GM23338 (cell line): Measurements from ENCODE around the gene C10orf105. TPM values are rescaled to one million over a fixed set of nuclear protein-coding genes. Genes with fewer than 3 reads are reported as not detected.

ENCODE experiments used
- ATAC-seq: fragments of 200-7000 bp; cut with Tn5 transposase; 3 replicates; pipeline ENCODE4 v1.9.1; 2020
- DNase-seq: peaks from one replicate; pipeline ENCODE4 v3.0.0-alpha.2; 2015; ENCODE audit warnings: low spot score
- H2AFZ ChIP-seq: fragments of 200-600 bp; sonication (generic); 2 replicates; pipeline ENCODE4 v1.8.0; 2016; ENCODE audit warnings: antibody characterized with exemption, mild to moderate bottlenecking, moderate library complexity
- H3F3A ChIP-seq: fragments of 200-600 bp; sonication (generic); replicated peaks from 2 replicates; pipeline ENCODE4 v1.8.0; 2017; ENCODE audit warnings: antibody characterized with exemption, mixed run types, low read depth
- H3K27ac ChIP-seq: fragments of 200-600 bp; sonication (generic); 2 replicates; pipeline ENCODE4 v1.6.1; 2016; ENCODE audit warnings: low read depth
- H3K27me3 ChIP-seq: fragments of 200-600 bp; sonication (generic); 2 replicates; pipeline ENCODE4 v1.8.0; 2016; ENCODE audit warnings: mild to moderate bottlenecking, mixed run types, moderate library complexity; ENCODE audit not compliant: insufficient read depth
- H3K36me3 ChIP-seq: fragments of 200-600 bp; sonication (generic); 2 replicates; pipeline ENCODE4 v1.8.0; 2016; ENCODE audit warnings: mild to moderate bottlenecking; ENCODE audit not compliant: insufficient read depth
- H3K4me1 ChIP-seq: fragments of 200-600 bp; sonication (generic); 2 replicates; pipeline ENCODE4 v1.8.0; 2016; ENCODE audit warnings: mild to moderate bottlenecking, moderate library complexity; ENCODE audit not compliant: insufficient read depth
- H3K4me2 ChIP-seq: fragments of 200-600 bp; sonication (generic); 2 replicates; pipeline ENCODE4 v1.7.1; 2017; ENCODE audit warnings: mixed run types
- H3K4me3 ChIP-seq: fragments of 200-600 bp; sonication (generic); 2 replicates; pipeline ENCODE4 v1.6.1; 2016; ENCODE audit warnings: mixed run types
- H3K79me2 ChIP-seq: fragments of 200-600 bp; sonication (generic); replicated peaks from 2 replicates; pipeline ENCODE4 v1.8.0; 2017; ENCODE audit warnings: mild to moderate bottlenecking; ENCODE audit not compliant: insufficient read depth
- H3K9me2 ChIP-seq: fragments of 200-600 bp; sonication (generic); 2 replicates; pipeline ENCODE4 v1.8.0; 2017; ENCODE audit not compliant: insufficient read depth
- H4K20me1 ChIP-seq: fragments of 200-600 bp; sonication (generic); replicated peaks from 2 replicates; pipeline ENCODE4 v1.8.0; 2017; ENCODE audit warnings: mild to moderate bottlenecking; ENCODE audit not compliant: insufficient read depth
- H3K27ac Mint-ChIP-seq: 2 replicates; pipeline ENCODE4 v1.8.0; 2020; ENCODE audit warnings: inconsistent platforms, mild to moderate bottlenecking, moderate library complexity, mixed read lengths
- H3K27me3 Mint-ChIP-seq: 3 replicates; pipeline ENCODE4 v1.8.0; 2022; ENCODE audit warnings: low read depth, mild to moderate bottlenecking, moderate library complexity, mixed read lengths, inconsistent platforms; ENCODE audit not compliant: insufficient read depth, poor library complexity
- H3K36me3 Mint-ChIP-seq: 3 replicates; pipeline ENCODE4 v1.8.0; 2021; ENCODE audit warnings: low read depth, mild to moderate bottlenecking, inconsistent platforms, moderate library complexity, mixed read lengths
- H3K4me1 Mint-ChIP-seq: 3 replicates; pipeline ENCODE4 v1.8.0; 2020; ENCODE audit warnings: mild to moderate bottlenecking, inconsistent platforms, mixed read lengths
- H3K4me3 Mint-ChIP-seq: 3 replicates; pipeline ENCODE4 v1.8.0; 2021; ENCODE audit warnings: moderate library complexity, mild to moderate bottlenecking, inconsistent platforms, mixed read lengths
- H3K9me3 Mint-ChIP-seq: 3 replicates; pipeline ENCODE4 v1.8.0; 2020; ENCODE audit warnings: moderate library complexity, mild to moderate bottlenecking, inconsistent platforms, mixed read lengths
- CREB1 ChIP-seq: fragments of 250-450 bp; sonication (Bioruptor Pico); IDR thresholded peaks from 2 replicates; pipeline ENCODE4 v1.5.0; 2020; ENCODE audit warnings: low read depth, mild to moderate bottlenecking, moderate library complexity
- EZH2 ChIP-seq: fragments of 200-600 bp; sonication (generic); IDR thresholded peaks from one replicate; pipeline ENCODE4 v1.8.0; 2017; ENCODE audit warnings: antibody characterized with exemption, mild to moderate bottlenecking, low read depth; ENCODE audit not compliant: unreplicated experiment
- EZH2phosphoT487 ChIP-seq: fragments of 200-600 bp; sonication (generic); IDR thresholded peaks from one replicate; pipeline ENCODE4 v1.8.1; 2018; ENCODE audit warnings: antibody characterized with exemption; ENCODE audit not compliant: unreplicated experiment
- JUNB ChIP-seq: IDR thresholded peaks from one replicate; pipeline ENCODE4 v1.6.1; 2016; ENCODE audit warnings: antibody characterized with exemption; ENCODE audit not compliant: unreplicated experiment
- NANOG ChIP-seq: IDR thresholded peaks from 2 replicates; pipeline ENCODE4 v1.6.1; 2016; ENCODE audit warnings: antibody characterized with exemption, borderline replicate concordance
- POLR2AphosphoS5 ChIP-seq: IDR thresholded peaks from 2 replicates; pipeline ENCODE4 v1.6.1; 2016; ENCODE audit warnings: antibody characterized with exemption, low read depth
- ZNF331 ChIP-seq: fragments of 250-450 bp; sonication (Bioruptor Pico); IDR thresholded peaks from 2 replicates; pipeline ENCODE4 v1.5.0; 2020; ENCODE audit warnings: low read depth, mild to moderate bottlenecking, moderate library complexity
- polyA plus RNA-seq: library from polyadenylated mRNA; unstranded; fragments of >200 nt; fragmentation: Nextera tagmentation; extraction: Ambion mirVana; gene quantifications from 2 replicates; pipeline ENCODE4 v1.2.1, GENCODE V29; 2016
- total RNA-seq: library from RNA; depleted of rRNA; stranded (reverse); fragments of >200 nt; shearing (Covaris generic); gene quantifications from 2 replicates; pipeline ENCODE4 v1.2.3, GENCODE V29; 2014
- TF ChIP-seq, protein P1 (sequence below), 2 experiments: fragments of 200-600 bp in 1 of 2; sonication (generic) in 1 of 2; conservative IDR thresholded peaks; 2 replicates each; pipeline versions ENCODE4 v1.5.1 to v1.6.1; 2016 to 2017; ENCODE audit warnings: antibody characterized with exemption in 2 of 2, low read depth in 2 of 2, mild to moderate bottlenecking in 2 of 2, moderate library complexity in 1 of 2
- TF ChIP-seq, protein P2 (sequence below): IDR thresholded peaks from one replicate; pipeline ENCODE4 v1.6.1; 2018; ENCODE audit warnings: antibody characterized with exemption; ENCODE audit not compliant: unreplicated experiment
- TF ChIP-seq, protein P3 (sequence below): fragments of 250-450 bp; sonication (Bioruptor Pico); IDR thresholded peaks from 2 replicates; pipeline ENCODE4 v1.5.0; 2020; ENCODE audit warnings: mild to moderate bottlenecking, moderate library complexity

The C10orf105 gene
- total and polyA plus RNA-seq, 2 experiments from 2014 or later = 0.15 to 0.17 TPM

DNA sequence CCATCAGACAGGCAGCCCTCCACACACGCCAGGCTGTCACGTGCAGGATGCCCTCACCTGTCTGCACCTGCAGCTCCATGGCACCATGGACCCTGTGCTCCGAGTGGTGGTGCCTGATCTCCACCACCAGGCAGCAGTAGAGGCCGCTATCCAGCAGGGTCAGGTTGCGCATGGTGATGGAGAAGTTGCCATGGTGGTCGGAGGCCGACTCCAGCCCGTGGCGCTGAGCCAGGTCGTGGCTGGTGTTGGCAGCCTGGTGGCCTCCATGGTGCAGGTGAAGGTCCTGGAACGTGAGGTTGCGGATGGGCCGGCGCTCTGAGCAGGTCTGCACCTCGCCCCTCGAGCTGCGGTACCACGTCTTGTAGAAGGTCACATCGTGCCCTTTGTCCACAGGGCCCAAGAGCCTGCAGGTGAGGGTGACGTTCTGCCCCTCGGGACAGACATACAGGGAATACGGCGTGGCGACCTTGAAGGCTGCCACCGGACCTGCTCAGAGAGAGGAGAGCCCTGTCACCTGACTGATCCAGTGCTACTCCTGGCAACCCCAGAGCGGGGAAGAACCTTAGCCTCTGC, 42.0 kb upstream of the C10orf105 start:
- H3K4me1 Mint-ChIP-seq = peaks cover 10% of the 10 kb centered on the region
- H3K27me3 ChIP-seq = no peaks in the 10 kb centered on the region
- no peaks in the 10 kb centered on the region for H3F3A ChIP-seq
- no peaks in the 10 kb centered on the region for H3K36me3 ChIP-seq
- TF ChIP-seq NANOG = no peak
- no peak for TF ChIP-seq EZH2
- TF ChIP-seq POLR2AphosphoS5 = no peak
- TF ChIP-seq, protein P1, sequence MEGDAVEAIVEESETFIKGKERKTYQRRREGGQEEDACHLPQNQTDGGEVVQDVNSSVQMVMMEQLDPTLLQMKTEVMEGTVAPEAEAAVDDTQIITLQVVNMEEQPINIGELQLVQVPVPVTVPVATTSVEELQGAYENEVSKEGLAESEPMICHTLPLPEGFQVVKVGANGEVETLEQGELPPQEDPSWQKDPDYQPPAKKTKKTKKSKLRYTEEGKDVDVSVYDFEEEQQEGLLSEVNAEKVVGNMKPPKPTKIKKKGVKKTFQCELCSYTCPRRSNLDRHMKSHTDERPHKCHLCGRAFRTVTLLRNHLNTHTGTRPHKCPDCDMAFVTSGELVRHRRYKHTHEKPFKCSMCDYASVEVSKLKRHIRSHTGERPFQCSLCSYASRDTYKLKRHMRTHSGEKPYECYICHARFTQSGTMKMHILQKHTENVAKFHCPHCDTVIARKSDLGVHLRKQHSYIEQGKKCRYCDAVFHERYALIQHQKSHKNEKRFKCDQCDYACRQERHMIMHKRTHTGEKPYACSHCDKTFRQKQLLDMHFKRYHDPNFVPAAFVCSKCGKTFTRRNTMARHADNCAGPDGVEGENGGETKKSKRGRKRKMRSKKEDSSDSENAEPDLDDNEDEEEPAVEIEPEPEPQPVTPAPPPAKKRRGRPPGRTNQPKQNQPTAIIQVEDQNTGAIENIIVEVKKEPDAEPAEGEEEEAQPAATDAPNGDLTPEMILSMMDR (conservative IDR thresholded peaks at IDR 0.05; ENCODE audit: low read depth in 2 of 2) = peak; percentile 36 to 74
- H3K27ac ChIP-seq = no peak overlapping the region
- no peak overlapping the region for H3K4me3 Mint-ChIP-seq
- H4K20me1 ChIP-seq = no peaks in the 10 kb centered on the region
- H3K9me3 Mint-ChIP-seq = no peaks in the 10 kb centered on the region
- peak; percentile 74 for ATAC-seq
- H3K27ac Mint-ChIP-seq = no peak overlapping the region
- no peak overlapping the region for H2AFZ ChIP-seq
- H3K36me3 Mint-ChIP-seq = no peaks in the 10 kb centered on the region
- H3K9me2 ChIP-seq = no peaks in the 10 kb centered on the region
- peaks cover 8% of the 10 kb centered on the region for H3K27me3 Mint-ChIP-seq
- H3K79me2 ChIP-seq = no peaks in the 10 kb centered on the region
- H3K4me1 ChIP-seq = peaks cover 5% of the 10 kb centered on the region; the same call in 1 of the 2 replicates
- no peak overlapping the region for H3K4me2 ChIP-seq
- no peak overlapping the region for H3K4me3 ChIP-seq
- DNase-seq = peak; percentile 54

DNA sequence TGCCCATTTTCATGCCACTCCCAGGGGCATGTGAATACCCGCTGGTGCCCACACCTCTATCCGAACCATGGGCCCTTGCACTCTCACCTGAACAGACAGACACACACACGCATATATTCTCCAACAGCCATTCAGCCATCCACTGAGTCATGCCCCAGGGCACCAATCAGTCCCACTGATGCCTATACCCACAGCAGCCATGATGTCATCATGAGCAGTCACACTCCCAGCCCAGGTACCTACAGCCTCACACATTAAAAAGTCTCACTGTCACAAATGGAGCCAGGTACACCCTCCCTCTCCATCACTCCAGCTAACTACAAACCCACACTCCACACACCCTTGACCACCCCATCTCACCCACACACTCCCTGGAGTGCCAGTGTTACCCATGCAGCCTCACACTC, 41.5 kb upstream of the C10orf105 start:
- no peaks in the 10 kb centered on the region for H3K9me3 Mint-ChIP-seq
- peaks cover 5% of the 10 kb centered on the region; the same call in 1 of the 2 replicates for H3K4me1 ChIP-seq
- H3K27me3 ChIP-seq = no peaks in the 10 kb centered on the region
- H3K27me3 Mint-ChIP-seq = peaks cover 8% of the 10 kb centered on the region
- no peaks in the 10 kb centered on the region for H3K36me3 Mint-ChIP-seq
- no peak overlapping the region for H3K4me3 ChIP-seq
- ATAC-seq = no peak
- no peaks in the 10 kb centered on the region for H3K36me3 ChIP-seq
- no peak overlapping the region for H3K27ac ChIP-seq
- no peak overlapping the region for H3K4me2 ChIP-seq
- H2AFZ ChIP-seq = no peak overlapping the region
- no peak for DNase-seq
- no peak overlapping the region for H3K4me3 Mint-ChIP-seq
- no peaks in the 10 kb centered on the region for H3K79me2 ChIP-seq
- H3K9me2 ChIP-seq = no peaks in the 10 kb centered on the region
- H3K27ac Mint-ChIP-seq = no peak overlapping the region
- no peaks in the 10 kb centered on the region for H4K20me1 ChIP-seq
- peaks cover 14% of the 10 kb centered on the region for H3K4me1 Mint-ChIP-seq
- H3F3A ChIP-seq = no peaks in the 10 kb centered on the region
- TF ChIP-seq ZNF331 = no peak
- no peak for TF ChIP-seq EZH2phosphoT487
- TF ChIP-seq, protein P2, sequence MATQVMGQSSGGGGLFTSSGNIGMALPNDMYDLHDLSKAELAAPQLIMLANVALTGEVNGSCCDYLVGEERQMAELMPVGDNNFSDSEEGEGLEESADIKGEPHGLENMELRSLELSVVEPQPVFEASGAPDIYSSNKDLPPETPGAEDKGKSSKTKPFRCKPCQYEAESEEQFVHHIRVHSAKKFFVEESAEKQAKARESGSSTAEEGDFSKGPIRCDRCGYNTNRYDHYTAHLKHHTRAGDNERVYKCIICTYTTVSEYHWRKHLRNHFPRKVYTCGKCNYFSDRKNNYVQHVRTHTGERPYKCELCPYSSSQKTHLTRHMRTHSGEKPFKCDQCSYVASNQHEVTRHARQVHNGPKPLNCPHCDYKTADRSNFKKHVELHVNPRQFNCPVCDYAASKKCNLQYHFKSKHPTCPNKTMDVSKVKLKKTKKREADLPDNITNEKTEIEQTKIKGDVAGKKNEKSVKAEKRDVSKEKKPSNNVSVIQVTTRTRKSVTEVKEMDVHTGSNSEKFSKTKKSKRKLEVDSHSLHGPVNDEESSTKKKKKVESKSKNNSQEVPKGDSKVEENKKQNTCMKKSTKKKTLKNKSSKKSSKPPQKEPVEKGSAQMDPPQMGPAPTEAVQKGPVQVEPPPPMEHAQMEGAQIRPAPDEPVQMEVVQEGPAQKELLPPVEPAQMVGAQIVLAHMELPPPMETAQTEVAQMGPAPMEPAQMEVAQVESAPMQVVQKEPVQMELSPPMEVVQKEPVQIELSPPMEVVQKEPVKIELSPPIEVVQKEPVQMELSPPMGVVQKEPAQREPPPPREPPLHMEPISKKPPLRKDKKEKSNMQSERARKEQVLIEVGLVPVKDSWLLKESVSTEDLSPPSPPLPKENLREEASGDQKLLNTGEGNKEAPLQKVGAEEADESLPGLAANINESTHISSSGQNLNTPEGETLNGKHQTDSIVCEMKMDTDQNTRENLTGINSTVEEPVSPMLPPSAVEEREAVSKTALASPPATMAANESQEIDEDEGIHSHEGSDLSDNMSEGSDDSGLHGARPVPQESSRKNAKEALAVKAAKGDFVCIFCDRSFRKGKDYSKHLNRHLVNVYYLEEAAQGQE = no peak
- TF ChIP-seq EZH2 = no peak
- no peak for TF ChIP-seq CREB1
- TF ChIP-seq, protein P3, sequence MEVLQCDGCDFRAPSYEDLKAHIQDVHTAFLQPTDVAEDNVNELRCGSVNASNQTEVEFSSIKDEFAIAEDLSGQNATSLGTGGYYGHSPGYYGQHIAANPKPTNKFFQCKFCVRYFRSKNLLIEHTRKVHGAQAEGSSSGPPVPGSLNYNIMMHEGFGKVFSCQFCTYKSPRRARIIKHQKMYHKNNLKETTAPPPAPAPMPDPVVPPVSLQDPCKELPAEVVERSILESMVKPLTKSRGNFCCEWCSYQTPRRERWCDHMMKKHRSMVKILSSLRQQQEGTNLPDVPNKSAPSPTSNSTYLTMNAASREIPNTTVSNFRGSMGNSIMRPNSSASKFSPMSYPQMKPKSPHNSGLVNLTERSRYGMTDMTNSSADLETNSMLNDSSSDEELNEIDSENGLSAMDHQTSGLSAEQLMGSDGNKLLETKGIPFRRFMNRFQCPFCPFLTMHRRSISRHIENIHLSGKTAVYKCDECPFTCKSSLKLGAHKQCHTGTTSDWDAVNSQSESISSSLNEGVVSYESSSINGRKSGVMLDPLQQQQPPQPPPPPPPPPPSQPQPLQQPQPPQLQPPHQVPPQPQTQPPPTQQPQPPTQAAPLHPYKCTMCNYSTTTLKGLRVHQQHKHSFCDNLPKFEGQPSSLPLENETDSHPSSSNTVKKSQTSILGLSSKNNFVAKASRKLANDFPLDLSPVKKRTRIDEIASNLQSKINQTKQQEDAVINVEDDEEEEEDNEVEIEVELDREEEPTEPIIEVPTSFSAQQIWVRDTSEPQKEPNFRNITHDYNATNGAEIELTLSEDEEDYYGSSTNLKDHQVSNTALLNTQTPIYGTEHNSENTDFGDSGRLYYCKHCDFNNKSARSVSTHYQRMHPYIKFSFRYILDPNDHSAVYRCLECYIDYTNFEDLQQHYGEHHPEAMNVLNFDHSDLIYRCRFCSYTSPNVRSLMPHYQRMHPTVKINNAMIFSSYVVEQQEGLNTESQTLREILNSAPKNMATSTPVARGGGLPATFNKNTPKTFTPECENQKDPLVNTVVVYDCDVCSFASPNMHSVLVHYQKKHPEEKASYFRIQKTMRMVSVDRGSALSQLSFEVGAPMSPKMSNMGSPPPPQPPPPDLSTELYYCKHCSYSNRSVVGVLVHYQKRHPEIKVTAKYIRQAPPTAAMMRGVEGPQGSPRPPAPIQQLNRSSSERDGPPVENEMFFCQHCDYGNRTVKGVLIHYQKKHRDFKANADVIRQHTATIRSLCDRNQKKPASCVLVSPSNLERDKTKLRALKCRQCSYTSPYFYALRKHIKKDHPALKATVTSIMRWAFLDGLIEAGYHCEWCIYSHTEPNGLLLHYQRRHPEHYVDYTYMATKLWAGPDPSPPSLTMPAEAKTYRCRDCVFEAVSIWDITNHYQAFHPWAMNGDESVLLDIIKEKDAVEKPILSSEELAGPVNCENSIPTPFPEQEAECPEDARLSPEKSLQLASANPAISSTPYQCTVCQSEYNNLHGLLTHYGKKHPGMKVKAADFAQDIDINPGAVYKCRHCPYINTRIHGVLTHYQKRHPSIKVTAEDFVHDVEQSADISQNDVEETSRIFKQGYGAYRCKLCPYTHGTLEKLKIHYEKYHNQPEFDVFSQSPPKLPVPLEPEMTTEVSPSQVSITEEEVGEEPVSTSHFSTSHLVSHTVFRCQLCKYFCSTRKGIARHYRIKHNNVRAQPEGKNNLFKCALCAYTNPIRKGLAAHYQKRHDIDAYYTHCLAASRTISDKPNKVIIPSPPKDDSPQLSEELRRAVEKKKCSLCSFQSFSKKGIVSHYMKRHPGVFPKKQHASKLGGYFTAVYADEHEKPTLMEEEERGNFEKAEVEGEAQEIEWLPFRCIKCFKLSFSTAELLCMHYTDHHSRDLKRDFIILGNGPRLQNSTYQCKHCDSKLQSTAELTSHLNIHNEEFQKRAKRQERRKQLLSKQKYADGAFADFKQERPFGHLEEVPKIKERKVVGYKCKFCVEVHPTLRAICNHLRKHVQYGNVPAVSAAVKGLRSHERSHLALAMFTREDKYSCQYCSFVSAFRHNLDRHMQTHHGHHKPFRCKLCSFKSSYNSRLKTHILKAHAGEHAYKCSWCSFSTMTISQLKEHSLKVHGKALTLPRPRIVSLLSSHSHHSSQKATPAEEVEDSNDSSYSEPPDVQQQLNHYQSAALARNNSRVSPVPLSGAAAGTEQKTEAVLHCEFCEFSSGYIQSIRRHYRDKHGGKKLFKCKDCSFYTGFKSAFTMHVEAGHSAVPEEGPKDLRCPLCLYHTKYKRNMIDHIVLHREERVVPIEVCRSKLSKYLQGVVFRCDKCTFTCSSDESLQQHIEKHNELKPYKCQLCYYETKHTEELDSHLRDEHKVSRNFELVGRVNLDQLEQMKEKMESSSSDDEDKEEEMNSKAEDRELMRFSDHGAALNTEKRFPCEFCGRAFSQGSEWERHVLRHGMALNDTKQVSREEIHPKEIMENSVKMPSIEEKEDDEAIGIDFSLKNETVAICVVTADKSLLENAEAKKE (CRISPR knock-in tag) = no peak
- no peak for TF ChIP-seq JUNB
- no peak for TF ChIP-seq NANOG
